AG09309 (cell line): ENCODE results near the gene ALG12.

ENCODE experiments used
- DNase-seq: peaks from one replicate; pipeline ENCODE4 v3.0.0-alpha.2; 2010; ENCODE audit warnings: low read depth
- H3K4me3 ChIP-seq: 2 replicates; pipeline ENCODE4 v1.5.1; 2011; ENCODE audit warnings: mild to moderate bottlenecking, low read depth, low read length, moderate library complexity; ENCODE audit not compliant: control insufficient read depth
- TF ChIP-seq, protein P1 (sequence below): IDR thresholded peaks from 2 replicates; pipeline ENCODE4 v1.5.1; 2011; ENCODE audit warnings: mild to moderate bottlenecking, low read depth, low read length, inconsistent platforms; ENCODE audit not compliant: insufficient read depth, control insufficient read depth; ENCODE audit errors: missing control alignments

The ALG12 gene

DNA sequence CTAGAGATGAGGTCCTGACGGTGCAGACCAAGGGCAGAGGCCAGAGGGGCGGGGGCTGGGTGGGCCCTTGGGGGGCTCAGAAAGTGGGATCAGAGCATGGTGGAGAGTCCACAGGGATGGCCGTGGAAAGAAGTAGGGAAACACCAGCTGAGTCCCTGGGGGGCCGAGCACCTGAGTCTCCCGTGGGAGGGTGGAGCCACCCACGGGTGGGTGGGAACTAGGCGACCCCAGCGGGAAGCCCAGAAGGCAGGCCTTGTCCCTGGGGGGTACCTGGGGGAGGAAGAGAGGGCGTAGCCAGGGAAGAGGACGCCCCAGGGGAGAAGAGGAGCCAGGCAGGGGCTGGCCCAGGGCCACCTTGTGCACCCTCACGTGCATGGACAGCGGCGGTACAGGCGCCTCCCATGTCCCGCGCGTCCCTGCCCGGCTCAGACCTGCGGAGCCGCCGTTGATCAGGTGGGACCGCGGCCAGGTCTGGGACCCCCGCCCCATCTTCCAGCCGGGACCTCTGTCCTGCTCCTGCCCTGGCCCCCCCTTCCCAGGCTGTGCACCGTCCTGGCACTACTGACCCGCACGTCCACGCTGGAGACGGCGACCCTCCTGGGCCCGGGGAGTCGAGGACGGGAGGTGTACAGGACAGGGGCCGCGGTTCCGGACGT lies 10.4 kb upstream of the ALG12 start:
- H3K4me3 ChIP-seq: no peak overlapping the region
- no peak for DNase-seq
- TF ChIP-seq, protein P1, sequence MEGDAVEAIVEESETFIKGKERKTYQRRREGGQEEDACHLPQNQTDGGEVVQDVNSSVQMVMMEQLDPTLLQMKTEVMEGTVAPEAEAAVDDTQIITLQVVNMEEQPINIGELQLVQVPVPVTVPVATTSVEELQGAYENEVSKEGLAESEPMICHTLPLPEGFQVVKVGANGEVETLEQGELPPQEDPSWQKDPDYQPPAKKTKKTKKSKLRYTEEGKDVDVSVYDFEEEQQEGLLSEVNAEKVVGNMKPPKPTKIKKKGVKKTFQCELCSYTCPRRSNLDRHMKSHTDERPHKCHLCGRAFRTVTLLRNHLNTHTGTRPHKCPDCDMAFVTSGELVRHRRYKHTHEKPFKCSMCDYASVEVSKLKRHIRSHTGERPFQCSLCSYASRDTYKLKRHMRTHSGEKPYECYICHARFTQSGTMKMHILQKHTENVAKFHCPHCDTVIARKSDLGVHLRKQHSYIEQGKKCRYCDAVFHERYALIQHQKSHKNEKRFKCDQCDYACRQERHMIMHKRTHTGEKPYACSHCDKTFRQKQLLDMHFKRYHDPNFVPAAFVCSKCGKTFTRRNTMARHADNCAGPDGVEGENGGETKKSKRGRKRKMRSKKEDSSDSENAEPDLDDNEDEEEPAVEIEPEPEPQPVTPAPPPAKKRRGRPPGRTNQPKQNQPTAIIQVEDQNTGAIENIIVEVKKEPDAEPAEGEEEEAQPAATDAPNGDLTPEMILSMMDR: no peak

DNA sequence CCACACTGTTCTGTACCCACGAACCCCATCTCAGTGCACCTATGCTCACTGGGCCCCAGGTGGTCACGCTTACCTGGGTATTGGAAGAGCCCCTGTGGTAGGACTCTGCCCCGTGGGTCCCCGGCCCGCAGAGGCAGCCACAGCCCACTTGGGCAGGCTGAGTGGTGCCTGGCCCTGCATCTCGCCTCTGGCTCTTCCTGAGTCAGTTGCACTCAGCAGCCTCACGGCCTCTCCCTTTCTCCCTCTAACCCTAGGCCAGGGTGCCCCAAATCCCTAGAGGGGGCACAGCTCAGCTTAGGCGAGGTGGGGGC lies 9.9 kb upstream of the ALG12 start:
- no peak overlapping the region for H3K4me3 ChIP-seq
- TF ChIP-seq, protein P1: no peak
- DNase-seq: no peak

DNA sequence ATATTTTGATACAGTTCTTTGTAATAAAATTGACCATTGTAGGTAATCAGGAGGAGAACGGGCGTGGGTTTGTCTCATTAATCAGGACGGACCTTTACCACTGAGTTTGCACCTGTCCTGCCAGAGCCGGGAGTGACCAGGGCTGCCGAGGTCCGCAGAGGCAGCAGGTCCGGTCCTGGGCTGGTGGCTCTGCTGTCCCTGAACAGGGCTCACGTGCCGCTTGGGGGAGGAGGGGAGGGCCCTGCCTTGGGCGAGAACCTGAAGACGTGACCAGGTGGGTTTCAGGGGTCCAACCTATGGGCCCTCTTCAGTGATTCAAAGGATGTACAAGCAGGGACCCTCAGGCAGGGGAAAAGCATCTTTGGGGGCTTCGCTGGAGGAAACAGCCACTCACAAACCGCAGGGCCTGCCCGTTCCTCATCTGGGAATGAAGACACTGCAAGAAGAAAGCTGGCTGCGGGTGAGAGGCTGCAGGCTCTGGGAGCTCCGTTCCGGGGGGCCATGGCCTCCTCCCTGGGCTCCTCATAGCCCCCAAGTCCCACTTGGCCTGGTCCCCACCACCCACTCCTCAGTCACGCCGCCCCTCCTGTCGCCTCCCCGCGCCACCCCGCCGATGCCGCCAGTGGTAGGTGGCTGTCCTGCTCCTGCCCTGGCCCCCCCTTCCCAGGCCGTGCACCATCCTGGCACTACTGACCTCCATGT lies 9.4 kb upstream of the ALG12 start:
- DNase-seq: no peak
- no peak overlapping the region for H3K4me3 ChIP-seq
- TF ChIP-seq, protein P1: no peak

DNA sequence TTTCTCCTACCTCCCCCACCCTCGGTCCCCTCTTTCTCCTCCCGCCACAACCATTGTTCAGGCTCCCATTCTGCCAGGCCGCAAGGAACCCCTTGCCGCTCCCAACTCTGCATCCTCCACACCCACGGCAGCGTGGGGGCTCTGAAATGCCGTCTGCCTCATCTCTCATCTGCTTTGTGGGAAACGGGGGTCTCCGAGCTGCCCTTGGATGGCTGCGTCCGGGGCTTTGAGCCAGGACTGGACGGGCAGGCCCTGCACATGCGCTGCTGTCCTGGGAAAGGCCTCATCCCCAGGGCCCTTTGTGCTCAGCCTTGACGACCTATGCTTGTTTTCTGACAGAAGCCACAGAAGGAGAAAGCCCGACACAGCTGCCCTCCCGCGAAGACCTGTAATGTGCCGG lies 8.7 kb upstream of the ALG12 start:
- TF ChIP-seq, protein P1: no peak
- no peak for DNase-seq
- H3K4me3 ChIP-seq: no peak overlapping the region

DNA sequence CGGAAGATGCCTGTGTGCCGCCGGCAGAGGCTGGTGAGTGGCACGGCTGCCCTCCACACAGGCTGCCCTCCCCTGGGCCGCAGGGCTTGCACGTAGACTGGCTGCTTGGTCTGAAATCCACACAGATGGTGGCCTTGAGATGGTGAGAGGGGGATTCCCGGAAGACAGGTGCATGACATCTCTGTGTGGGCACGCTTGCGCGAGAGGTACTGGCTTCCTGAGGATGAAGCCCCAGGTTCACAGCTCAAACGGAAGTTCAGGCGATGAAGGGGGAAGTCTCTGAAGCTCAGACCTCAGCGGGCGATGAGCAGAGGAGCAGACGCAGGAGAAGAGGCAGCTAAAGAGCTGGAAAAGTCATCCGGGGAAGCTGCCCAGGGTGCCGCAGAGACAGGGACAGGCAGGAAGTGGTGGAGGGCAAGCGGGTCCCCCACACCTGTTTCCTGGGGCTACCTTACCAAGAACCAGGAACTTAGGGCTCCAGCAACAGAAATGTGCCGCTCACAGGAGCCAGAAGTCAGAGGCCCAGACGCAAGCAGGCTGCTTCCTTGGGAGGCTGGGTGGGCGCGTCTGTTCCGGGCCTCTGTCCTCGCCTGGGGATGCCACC lies 7.4 kb upstream of the ALG12 start:
- no peak for DNase-seq
- H3K4me3 ChIP-seq: no peak overlapping the region
- TF ChIP-seq, protein P1: no peak

DNA sequence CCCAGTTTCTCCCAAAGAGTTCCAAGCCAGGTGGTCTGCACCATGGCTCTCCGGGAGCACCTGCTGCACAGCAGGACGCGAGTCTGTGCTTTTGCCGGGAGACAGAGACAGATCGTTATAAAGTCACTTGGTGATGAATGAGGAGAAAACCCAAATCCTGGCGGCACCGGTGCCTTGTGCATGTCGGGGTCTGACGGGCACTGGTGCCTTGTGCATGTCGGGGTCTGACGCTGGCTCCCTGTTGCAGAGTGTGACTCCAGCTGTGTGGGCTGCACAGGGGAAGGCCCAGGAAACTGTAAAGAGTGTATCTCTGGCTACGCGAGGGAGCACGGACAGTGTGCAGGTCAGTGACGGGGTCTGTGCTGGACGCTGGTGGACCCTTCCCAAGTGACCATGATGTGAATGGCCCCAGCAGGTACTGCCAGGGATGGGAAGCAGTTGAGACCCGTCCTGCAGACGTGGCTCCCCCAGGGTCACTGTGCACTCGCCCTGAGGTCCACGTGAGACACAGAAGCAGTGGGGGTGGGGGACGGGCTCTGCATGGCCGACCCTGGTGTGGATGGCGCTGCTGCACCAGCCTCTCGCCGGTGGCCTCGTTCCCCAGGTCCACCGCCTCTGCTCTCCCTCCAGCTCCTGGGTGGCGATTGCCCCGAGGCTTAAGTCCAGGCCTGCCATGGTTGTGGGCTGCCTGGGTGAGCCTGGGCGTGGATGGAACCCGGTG lies 6.0 kb upstream of the ALG12 start:
- DNase-seq: no peak
- H3K4me3 ChIP-seq: no peak overlapping the region
- TF ChIP-seq, protein P1: no peak
